Stimulated activated CD4-positive, alpha-beta T cell treated with anti-CD3 and anti-CD28 coated beads, Interleukin-2, amount 100 ng/mL, for 48 hours (primary cell): ENCODE data around the gene CFAP74.
"Not testable (repeated sequence)": the region's sequence is repeated elsewhere in the genome, so short reads cannot be mapped to it uniquely, and the experiment has no call there.

Experiments used
- DNase-seq, 2 donors: peaks; one replicate each; pipeline ENCODE4 v3.0.0-alpha.2; 2020

Gene CFAP74

DNA sequence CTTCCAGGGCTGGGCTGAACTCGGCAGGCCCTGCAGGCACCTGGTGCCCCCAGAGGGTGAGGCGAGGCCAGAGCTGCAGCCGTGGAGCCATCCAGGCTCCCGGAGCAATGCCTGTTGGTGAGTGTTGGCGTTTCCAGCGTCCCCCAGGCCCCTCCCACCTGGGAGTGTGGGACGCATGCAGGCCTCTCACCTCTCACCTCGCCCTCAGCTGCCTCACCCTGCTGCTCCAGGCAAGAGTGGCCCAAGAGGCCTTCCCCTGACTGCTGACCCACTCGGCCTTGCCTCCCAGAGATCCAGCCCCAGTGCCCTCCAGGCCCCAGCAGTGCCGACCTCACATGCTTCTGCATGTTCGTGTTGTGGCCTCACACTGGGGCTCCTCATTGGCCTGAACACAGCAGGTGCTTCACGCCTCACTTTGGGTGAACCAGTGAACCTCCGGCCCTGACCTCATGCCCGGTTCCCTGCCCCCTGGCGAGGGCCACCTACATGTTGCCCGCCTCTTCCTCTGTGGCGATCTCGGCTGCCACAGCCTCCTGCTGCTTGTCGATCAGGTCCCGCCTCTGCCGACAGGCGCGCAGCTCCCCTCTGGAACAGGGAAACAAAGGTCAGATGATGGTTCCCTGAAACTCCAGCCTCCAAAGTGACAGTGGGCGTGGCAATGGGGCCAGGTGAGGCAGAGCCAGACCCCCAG lies 17.0 kb downstream of the CFAP74 start:
- no peak for DNase-seq

DNA sequence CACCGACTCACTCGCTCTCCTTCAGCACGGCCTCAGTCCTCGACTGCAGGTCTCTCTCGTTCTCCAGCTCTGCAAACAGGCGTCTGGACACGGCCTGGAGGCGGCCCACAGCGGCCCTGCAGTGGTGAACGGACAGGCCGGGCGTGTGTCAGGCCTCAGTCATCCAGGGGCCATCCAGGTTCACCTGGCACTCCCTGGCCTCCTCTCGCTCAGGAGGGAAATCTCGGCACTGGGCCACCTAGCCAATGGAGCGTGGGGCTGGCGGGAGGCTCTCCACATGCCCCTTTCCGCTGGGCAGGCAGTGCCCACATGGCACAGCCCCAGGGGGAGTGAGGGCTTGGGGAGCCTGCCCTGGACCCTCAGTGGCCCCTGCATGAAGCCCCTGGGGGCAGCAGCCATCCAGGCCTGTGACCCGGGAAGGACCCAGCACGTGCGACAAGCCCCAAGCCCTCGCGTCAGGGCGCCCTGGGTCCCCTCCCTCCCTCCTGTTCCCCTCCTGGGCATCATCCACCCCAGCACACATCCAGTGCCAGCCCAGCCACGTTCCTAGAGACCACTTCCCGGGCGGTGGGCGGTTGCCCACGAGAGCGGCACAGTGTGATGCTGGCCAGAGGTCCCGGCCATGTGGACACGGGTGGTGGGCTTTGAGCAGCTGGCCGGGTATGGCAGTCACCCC lies 18.1 kb downstream of the CFAP74 start:
- no peak for DNase-seq

DNA sequence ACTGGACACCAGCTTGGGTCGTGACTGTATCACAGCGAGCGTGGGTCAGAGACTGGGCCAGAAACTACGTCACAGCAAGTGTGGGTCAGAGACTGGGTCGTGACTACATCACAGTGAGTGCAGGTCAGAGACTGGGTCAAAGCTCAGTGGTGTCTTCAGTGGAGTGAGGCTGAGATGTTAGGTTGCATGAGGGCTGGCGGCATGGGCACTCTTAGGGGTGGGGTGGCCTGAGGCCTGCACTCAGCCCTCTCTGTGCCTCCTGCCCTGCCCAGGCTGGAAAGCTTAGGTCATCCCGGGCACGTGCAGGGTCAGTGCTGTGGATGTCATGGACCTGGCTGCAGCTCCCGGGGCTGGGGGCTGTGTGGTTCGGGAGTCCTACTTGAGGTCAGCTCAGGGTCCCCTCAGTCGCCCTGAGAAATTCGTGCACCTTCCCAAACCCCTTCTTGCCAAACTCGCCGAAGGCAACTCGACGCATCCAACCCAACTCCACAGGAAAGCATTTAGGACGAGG lies 19.0 kb downstream of the CFAP74 start:
- no peak for DNase-seq

GRCh38 chr1:1982379-1983232 lies 21.0 kb downstream of the CFAP74 start:
- DNase-seq, result no peak

GRCh38 chr1:1981631-1982327 lies 21.8 kb downstream of the CFAP74 start:
- not testable (repeated sequence) for DNase-seq

DNA sequence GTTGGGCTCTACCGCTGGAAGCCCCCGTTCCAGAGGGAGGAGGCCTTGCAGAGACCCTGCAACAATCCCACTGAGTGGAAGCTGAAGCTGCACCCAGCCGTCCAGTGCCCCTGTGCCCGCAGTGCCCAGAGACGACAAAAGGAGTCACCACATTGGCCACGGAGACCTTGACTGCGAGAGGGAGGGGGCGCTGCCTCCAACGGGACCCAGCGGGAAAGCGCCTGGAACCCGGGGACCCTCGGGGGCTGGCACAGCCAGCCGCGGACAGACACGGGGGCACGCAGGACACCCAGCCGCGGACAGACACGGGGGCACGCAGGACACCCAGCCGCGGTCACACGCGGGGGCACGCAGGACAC lies 22.5 kb downstream of the CFAP74 start:
- no peak for DNase-seq

- DNase-seq, result no peak
Observed at GRCh38 chr1:1980467-1981141, 23.0 kb downstream of the CFAP74 start.

DNA sequence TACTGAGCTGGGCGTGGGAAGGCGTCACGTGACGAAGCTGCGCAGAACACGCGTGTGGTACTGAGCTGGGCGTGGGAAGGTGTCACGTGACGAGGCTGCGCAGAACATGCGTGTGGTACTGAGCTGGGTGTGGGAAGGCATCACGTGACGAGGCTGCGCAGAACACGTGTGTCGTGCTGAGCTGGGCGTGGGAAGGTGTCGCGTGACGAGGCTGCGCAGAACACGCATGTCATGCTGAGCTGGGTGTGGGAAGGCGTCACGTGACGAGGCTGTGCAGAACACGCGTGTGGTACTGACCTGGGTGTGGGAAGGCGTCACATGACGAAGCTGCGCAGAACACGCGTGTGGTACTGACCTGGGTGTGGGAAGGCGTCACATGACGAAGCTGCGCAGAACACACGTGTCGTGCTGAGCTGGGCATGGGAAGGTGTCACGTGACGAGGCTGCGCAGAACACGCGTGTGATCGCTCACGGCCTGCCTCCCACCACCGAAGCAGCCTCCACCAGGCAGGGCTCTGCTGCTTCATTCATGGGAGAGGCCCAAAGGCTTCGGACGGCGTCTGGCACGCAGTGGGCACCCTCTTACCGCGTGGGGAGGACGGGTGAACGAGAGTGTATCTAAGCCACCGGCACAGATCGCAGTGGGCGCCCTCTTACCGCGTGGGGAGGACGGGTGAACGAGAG lies 24.0 kb downstream of the CFAP74 start:
- no peak for DNase-seq

- not testable (repeated sequence) for DNase-seq
Observed at GRCh38 chr1:1978690-1979481, 24.7 kb downstream of the CFAP74 start.

DNA sequence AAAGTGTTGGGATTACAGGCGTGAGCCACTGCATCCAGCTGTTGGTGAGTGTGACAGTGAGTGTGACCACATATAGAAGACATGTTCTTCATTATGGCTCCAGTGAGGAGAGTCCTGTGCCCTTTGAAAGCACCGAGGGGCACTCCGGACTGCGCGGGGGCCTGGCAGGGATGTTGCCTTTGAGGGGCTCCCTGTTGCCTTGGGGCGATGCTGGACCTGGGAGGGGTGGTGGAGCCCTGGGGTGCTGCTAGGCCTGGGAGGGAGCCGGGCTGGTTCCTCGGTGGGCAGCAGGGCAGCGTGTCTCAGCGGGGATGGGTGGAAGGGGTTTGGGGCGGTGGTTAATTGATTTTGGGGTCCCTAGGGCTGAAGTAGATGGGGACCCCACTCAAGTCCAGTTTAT lies 25.5 kb downstream of the CFAP74 start:
- no peak for DNase-seq

- DNase-seq, result no peak
Observed at GRCh38 chr1:1976031-1976430, 27.6 kb downstream of the CFAP74 start.

GRCh38 chr1:1975535-1975934 lies 28.1 kb downstream of the CFAP74 start:
- no peak for DNase-seq

DNA sequence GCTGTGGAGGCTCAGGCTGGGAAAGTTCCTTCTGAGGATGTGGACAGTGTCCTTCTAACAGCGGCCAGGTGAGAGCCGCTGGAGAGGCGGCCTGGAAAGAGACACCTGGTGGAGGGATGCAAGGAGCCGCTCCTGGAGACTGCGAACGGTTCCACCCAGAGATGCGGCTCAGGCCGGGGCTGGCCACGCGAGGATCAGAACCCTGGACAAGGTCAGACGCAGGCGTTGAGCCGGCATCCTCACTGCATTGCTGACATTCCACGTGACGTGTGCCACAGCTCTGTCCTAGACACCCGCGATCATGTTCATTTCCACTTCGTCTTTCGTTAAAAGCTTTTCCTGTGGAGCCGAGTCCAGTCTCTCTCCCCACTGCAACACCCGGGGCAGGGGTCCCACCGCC lies 28.8 kb downstream of the CFAP74 start:
- no peak for DNase-seq

DNA sequence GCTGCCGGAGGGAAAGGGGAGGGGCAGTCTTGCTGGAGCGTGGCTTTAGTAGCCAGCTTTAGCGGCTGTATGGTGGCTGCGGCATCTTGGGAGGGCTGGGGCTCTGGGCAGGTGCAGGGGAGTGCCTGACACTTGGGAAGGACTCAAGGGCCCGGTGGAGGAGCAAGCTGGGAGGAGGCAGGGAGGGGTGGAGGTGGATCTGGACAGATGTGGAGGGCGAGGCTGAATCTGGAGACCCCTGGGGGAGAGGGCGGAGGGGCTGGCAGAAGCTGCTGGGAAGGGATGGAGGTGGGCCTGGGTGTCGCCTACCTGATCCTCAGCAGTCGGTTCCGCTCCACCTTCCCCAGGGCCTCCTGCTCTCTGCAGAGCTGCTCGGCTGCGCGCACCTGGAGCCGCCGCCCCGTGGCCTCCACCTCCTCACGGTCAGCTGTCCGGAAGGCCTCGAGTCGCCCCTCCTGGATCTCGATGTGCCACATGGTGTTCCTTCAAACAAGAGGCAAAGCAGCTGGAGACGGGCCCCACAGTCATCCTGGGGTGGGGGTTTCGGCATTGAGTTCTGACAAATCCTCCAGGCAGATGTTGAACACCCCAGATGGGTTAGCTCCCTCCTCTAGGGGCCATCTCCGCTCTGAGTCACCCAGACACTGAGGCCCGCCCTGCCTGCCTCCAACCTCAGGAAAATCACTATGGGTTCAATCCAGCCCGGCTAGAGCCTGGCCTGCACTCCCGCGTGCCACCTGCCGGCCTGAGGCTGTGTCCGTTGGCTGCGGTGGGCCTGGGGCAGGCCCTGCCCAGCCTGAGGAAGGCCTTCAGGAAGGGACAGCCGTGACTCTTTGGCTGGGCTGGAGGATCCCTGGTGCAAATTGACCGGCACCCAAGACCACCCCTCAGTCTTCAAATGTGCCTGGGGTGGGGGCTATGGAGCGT lies 29.6 kb downstream of the CFAP74 start:
- DNase-seq, result no peak

GRCh38 chr1:1972976-1973715 lies 30.4 kb downstream of the CFAP74 start:
- no peak for DNase-seq

DNA sequence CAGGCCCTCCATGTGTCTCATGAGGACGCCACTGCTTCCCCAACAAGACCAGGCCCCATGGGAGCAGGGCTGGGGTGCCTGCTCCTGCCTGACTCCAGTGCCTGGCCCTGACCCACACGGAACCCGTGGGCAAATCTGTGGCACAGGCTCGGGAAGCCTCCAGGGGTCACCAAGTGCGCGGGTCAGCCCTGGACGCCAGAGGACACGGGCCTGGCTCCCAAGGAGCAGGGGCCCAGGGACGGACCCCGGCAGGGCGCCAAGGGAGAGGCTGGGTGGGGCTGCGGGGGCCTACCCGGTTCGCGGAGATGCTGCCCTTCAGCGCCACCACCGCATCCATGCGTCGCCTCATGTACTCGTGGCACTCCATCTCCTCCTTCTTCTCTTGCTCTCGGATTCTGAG lies 31.9 kb downstream of the CFAP74 start:
- no peak for DNase-seq

DNA sequence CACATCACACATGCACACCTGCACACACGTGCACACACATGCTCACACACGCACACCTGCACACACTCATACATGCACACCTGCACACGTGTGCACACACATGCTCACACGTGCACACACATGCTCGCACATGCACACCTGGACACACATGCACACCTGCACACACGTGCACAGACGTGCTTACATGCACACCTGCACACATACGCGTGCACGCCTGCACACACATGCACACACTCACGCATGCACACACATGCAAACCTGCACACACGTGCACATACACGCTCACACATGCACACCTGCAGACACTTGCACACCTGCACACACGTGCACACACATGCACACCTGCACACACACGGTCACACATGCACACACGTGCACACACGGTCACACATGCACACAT lies 32.6 kb downstream of the CFAP74 start:
- DNase-seq, result no peak

DNA sequence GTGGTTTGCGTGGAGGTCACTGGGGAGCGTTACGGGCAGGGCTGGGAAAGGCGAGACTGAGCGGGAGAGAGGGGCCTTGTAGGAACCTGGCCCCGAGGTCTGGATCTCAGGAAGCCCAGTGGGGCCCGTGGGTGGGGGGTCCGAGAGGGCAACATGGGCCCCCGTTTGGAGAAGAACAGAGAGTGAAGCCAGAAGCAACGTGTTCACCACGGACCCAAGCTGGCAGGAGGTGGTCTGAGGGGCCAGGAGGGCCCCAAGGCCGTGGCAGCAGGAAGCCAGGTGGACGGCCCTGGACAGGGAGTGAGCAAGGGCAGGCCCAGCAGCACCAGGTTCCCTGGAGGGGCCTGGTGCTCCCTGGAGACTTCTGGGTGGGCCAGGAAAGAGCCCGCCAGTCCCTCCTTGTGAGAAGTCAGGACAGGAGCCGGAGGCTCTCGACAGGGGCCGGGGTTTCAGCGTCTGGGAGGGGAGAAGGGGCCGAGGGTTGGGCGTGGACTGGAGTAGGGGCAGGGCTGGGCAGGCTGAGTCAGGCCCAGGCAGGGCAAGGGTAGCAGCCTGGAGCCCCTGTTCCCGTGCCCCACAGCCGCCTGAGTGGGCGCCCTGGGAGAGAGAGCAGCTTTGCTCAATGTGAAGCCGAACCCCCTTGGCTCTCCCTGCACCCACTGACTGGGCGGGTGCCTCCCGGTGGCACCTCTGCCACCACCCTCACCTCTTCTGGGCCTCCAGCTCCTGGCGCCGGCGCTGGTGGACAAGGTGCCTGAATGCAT lies 33.5 kb downstream of the CFAP74 start:
- DNase-seq, result no peak
